HepG2 (cell line): Measurements from ENCODE around the gene RNF222. TPM values are rescaled to one million over a fixed set of nuclear protein-coding genes. Genes with fewer than 3 reads are reported as not detected.

Experiments used
- CHCHD3 ChIP-seq: sonication (generic); formaldehyde crosslinking; IDR thresholded peaks from 2 replicates; pipeline ENCODE4 v1.8.0; 2022; ENCODE audit warnings: mild to moderate bottlenecking, missing genetic modification reagents, moderate library complexity
- DR1 ChIP-seq: sonication (generic); formaldehyde crosslinking; IDR thresholded peaks from 2 replicates; pipeline ENCODE4 v1.8.0; 2021; ENCODE audit warnings: mild to moderate bottlenecking, missing genetic modification reagents, inconsistent platforms
- ELF4 ChIP-seq: sonication (generic); formaldehyde crosslinking; IDR thresholded peaks from 2 replicates; pipeline ENCODE4 v1.5.0; 2020; ENCODE audit warnings: missing genetic modification reagents, mild to moderate bottlenecking, moderate library complexity, borderline replicate concordance
- MBD4 ChIP-seq: IDR thresholded peaks from 2 replicates; pipeline ENCODE4 v1.6.1; 2012; ENCODE audit warnings: low read length, inconsistent platforms, borderline replicate concordance
- NCOA5 ChIP-seq: sonication (generic); formaldehyde crosslinking; IDR thresholded peaks from 2 replicates; pipeline ENCODE4 v1.4.0; 2020; ENCODE audit warnings: missing genetic modification reagents
- POLR2G ChIP-seq: fragments of 200-400 bp; formaldehyde crosslinking; IDR thresholded peaks from 2 replicates; pipeline ENCODE4 v1.6.1; 2018; ENCODE audit warnings: mild to moderate bottlenecking, low read depth, low read length, moderate library complexity
- TAF15 ChIP-seq: fragments of 200-400 bp; formaldehyde crosslinking; IDR thresholded peaks from one replicate; pipeline ENCODE4 v1.6.1; 2018; ENCODE audit warnings: mild to moderate bottlenecking, low read depth, low read length; ENCODE audit not compliant: poor library complexity, severe bottlenecking
- THAP11 ChIP-seq: IDR thresholded peaks from 2 replicates; pipeline ENCODE4 v1.6.1; 2016; ENCODE audit warnings: missing biosample characterization, missing genetic modification reagents
- ZNF33A ChIP-seq: sonication (generic); formaldehyde crosslinking; IDR thresholded peaks from 2 replicates; pipeline ENCODE4 v1.5.1; 2020; ENCODE audit warnings: missing genetic modification reagents, mild to moderate bottlenecking, moderate library complexity, borderline replicate concordance
- ZNF501 ChIP-seq: sonication (generic); formaldehyde crosslinking; IDR thresholded peaks from 2 replicates; pipeline ENCODE4 v1.5.1; 2020; ENCODE audit warnings: mild to moderate bottlenecking, moderate library complexity, missing genetic modification reagents
- ZNF513 ChIP-seq: sonication (generic); formaldehyde crosslinking; conservative IDR thresholded peaks from 2 replicates; pipeline ENCODE4 v1.5.0; 2020; ENCODE audit warnings: missing genetic modification reagents
- polyA plus RNA-seq, 8 experiments: library from polyadenylated mRNA; depleted of rRNA in 3 of 8; stranded (reverse) in 7 of 8; unstranded in 1 of 8; fragments of >200 nt; fragmentation: Illumina TruSeq in 4 of 8; extraction: Trizol in 4 of 8; gene quantifications; 2 replicates each; pipeline versions ENCODE4 v1.2.1 to v1.2.3, GENCODE V29; 2011 to 2016; ENCODE audit warnings: low read depth in 4 of 8, missing spikeins in 1 of 8, mixed read lengths in 1 of 8; ENCODE audit not compliant: insufficient read depth in 1 of 8
- total RNA-seq, 5 experiments: library from RNA; depleted of rRNA; stranded (reverse); fragments of >200 nt; fragmentation: Illumina TruSeq; extraction: Trizol; gene quantifications; 2 replicates each; pipeline ENCODE4 v1.2.3, GENCODE V29; 2016; ENCODE audit warnings: low read depth in 1 of 5
- TF ChIP-seq, protein P1 (sequence below): sonication (generic); formaldehyde crosslinking; IDR thresholded peaks from 2 replicates; pipeline ENCODE4 v1.5.1; 2020; ENCODE audit warnings: mild to moderate bottlenecking, missing genetic modification reagents, borderline replicate concordance
- TF ChIP-seq, protein P2 (sequence below): IDR thresholded peaks from 2 replicates; pipeline ENCODE4 v1.6.1; 2012; ENCODE audit warnings: low read depth, low read length, improper control_type of control experiment
- TF ChIP-seq, protein P3 (sequence below): sonication (generic); formaldehyde crosslinking; IDR thresholded peaks from 2 replicates; pipeline ENCODE4 v1.4.0; 2020; ENCODE audit warnings: mild to moderate bottlenecking, missing genetic modification reagents
- TF ChIP-seq, protein P4 (sequence below): sonication (generic); formaldehyde crosslinking; IDR thresholded peaks from 2 replicates; pipeline ENCODE4 v1.4.0; 2020; ENCODE audit warnings: missing genetic modification reagents

RNF222 gene
- total and polyA plus RNA-seq, 2 of the 13 experiments (the other 11 are each of a cell fraction or from before 2014, with no cell fraction given): not detected

DNA sequence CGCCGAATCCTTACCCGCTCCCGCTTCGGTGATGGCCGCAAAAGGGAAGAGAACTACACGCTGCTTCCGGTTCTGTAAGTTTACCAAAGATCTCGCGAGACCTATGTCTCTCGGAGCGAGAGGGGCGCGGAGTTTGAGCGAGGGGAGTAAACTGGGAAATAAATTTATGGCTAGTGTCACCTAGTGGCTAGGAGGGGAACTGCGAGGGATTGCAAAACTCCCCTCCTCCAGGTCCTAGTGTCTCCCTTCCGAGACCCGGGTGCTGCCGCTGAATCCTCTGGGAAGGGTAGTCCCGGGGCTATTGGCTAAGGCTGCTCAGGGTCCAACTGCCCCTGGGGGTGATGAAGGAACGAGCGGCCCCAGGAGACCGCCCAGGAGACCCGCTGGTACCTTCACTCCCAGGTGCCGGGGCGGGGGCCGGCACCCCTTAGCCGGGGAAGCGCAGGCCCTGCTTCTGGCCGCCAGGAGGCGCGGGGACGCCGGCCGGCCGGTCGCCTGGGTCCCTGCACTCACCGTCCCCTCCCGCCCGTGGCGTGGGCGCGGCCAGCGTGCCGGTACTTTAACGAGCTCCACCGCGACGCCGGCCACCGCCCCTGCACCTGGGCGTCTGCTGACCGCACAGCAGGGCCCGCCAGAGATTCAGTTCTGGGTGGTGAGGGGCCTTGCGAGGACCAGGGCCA lies 14.3 kb downstream of the RNF222 start, which contains the start of gene RPL26 (continued):
- TF ChIP-seq, protein P1, sequence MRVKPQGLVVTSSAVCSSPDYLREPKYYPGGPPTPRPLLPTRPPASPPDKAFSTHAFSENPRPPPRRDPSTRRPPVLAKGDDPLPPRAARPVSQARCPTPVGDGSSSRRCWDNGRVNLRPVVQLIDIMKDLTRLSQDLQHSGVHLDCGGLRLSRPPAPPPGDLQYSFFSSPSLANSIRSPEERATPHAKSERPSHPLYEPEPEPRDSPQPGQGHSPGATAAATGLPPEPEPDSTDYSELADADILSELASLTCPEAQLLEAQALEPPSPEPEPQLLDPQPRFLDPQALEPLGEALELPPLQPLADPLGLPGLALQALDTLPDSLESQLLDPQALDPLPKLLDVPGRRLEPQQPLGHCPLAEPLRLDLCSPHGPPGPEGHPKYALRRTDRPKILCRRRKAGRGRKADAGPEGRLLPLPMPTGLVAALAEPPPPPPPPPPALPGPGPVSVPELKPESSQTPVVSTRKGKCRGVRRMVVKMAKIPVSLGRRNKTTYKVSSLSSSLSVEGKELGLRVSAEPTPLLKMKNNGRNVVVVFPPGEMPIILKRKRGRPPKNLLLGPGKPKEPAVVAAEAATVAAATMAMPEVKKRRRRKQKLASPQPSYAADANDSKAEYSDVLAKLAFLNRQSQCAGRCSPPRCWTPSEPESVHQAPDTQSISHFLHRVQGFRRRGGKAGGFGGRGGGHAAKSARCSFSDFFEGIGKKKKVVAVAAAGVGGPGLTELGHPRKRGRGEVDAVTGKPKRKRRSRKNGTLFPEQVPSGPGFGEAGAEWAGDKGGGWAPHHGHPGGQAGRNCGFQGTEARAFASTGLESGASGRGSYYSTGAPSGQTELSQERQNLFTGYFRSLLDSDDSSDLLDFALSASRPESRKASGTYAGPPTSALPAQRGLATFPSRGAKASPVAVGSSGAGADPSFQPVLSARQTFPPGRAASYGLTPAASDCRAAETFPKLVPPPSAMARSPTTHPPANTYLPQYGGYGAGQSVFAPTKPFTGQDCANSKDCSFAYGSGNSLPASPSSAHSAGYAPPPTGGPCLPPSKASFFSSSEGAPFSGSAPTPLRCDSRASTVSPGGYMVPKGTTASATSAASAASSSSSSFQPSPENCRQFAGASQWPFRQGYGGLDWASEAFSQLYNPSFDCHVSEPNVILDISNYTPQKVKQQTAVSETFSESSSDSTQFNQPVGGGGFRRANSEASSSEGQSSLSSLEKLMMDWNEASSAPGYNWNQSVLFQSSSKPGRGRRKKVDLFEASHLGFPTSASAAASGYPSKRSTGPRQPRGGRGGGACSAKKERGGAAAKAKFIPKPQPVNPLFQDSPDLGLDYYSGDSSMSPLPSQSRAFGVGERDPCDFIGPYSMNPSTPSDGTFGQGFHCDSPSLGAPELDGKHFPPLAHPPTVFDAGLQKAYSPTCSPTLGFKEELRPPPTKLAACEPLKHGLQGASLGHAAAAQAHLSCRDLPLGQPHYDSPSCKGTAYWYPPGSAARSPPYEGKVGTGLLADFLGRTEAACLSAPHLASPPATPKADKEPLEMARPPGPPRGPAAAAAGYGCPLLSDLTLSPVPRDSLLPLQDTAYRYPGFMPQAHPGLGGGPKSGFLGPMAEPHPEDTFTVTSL (CRISPR knock-in tag): no peak
- TF ChIP-seq NCOA5 (CRISPR knock-in tag) (no peak), ZNF501 (CRISPR knock-in tag) (peak; percentile 83), ELF4 (CRISPR knock-in tag) (peak; percentile 88; the same call in 1 of the 2 replicates), ZNF33A (no peak; the same call in 1 of the 2 replicates), POLR2G (peak; percentile 97), THAP11 (CRISPR knock-in tag) (peak; percentile 94), ZNF513 (CRISPR knock-in tag) (no peak), CHCHD3 (0 out of 2 replicates have a peak, but pooled peaks have one; percentile 30), DR1 (CRISPR knock-in tag) (peak; percentile 91), MBD4 (no peak), TAF15 (peak; percentile 89)
- TF ChIP-seq, protein P2, sequence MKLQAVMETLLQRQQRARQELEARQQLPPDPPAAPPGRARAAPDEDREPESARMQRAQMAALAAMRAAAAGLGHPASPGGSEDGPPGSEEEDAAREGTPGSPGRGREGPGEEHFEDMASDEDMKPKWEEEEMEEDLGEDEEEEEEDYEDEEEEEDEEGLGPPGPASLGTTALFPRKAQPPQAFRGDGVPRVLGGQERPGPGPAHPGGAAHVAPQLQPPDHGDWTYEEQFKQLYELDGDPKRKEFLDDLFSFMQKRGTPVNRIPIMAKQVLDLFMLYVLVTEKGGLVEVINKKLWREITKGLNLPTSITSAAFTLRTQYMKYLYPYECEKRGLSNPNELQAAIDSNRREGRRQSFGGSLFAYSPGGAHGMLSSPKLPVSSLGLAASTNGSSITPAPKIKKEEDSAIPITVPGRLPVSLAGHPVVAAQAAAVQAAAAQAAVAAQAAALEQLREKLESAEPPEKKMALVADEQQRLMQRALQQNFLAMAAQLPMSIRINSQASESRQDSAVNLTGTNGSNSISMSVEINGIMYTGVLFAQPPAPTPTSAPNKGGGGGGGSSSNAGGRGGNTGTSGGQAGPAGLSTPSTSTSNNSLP: peak; percentile 99
- TF ChIP-seq, protein P3, sequence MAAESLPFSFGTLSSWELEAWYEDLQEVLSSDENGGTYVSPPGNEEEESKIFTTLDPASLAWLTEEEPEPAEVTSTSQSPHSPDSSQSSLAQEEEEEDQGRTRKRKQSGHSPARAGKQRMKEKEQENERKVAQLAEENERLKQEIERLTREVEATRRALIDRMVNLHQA (CRISPR knock-in tag): no peak
- TF ChIP-seq, protein P4, sequence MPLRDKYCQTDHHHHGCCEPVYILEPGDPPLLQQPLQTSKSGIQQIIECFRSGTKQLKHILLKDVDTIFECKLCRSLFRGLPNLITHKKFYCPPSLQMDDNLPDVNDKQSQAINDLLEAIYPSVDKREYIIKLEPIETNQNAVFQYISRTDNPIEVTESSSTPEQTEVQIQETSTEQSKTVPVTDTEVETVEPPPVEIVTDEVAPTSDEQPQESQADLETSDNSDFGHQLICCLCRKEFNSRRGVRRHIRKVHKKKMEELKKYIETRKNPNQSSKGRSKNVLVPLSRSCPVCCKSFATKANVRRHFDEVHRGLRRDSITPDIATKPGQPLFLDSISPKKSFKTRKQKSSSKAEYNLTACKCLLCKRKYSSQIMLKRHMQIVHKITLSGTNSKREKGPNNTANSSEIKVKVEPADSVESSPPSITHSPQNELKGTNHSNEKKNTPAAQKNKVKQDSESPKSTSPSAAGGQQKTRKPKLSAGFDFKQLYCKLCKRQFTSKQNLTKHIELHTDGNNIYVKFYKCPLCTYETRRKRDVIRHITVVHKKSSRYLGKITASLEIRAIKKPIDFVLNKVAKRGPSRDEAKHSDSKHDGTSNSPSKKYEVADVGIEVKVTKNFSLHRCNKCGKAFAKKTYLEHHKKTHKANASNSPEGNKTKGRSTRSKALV (CRISPR knock-in tag): peak; percentile 25; the same call in 1 of the 2 replicates
